MCF 10A (cell line): ENCODE results near the gene DUOXA1. TPM values are rescaled to one million over a fixed set of nuclear protein-coding genes. Genes with fewer than 3 reads are reported as not detected.

Experiments
- BruUV-seq: library from RNA; stranded (reverse); fragments of 400-500 nt; replicated peaks from 2 replicates; lab custom pipeline; 2021; lab: Mats Ljungman, UMichigan
- CTCF ChIA-PET: fragments of 300-600 bp; sonication (Branson Sonifier 250); formaldehyde crosslinking; extraction: SDS; loops from one replicate; lab custom pipeline; 2021; ENCODE audit warnings: antibody characterized with exemption, inconsistent platforms; lab: Yijun Ruan, JAX
- POLR2A ChIA-PET: fragments of 300-600, 350-650 bp; sonication (Branson Sonifier 250); formaldehyde crosslinking; extraction: SDS; loops from one replicate; lab custom pipeline; 2020; ENCODE audit warnings: antibody characterized with exemption, inconsistent platforms; lab: Yijun Ruan, JAX
- DNase-seq: peaks from one replicate; pipeline ENCODE4 v3.0.0-alpha.2; 2018; ENCODE audit not compliant: unreplicated experiment
- H3K27ac Mint-ChIP-seq: one replicate; pipeline ENCODE4 v1.8.0; 2022; ENCODE audit warnings: mild to moderate bottlenecking, low read depth, mixed read lengths; ENCODE audit not compliant: unreplicated experiment
- H3K27me3 Mint-ChIP-seq: one replicate; pipeline ENCODE4 v1.8.0; 2022; ENCODE audit warnings: mixed read lengths; ENCODE audit not compliant: insufficient read depth, unreplicated experiment
- H3K36me3 Mint-ChIP-seq: one replicate; pipeline ENCODE4 v1.8.0; 2022; ENCODE audit warnings: mild to moderate bottlenecking, moderate library complexity, mixed read lengths; ENCODE audit not compliant: insufficient read depth, unreplicated experiment
- H3K4me1 Mint-ChIP-seq: one replicate; pipeline ENCODE4 v1.8.0; 2022; ENCODE audit warnings: mixed read lengths; ENCODE audit not compliant: insufficient read depth, unreplicated experiment
- H3K4me3 Mint-ChIP-seq: one replicate; pipeline ENCODE4 v1.8.0; 2022; ENCODE audit warnings: mild to moderate bottlenecking, moderate library complexity, mixed read lengths; ENCODE audit not compliant: unreplicated experiment
- H3K9me3 Mint-ChIP-seq: one replicate; pipeline ENCODE4 v1.8.0; 2022; ENCODE audit warnings: mixed read lengths; ENCODE audit not compliant: unreplicated experiment
- intact Hi-C: fragments of 100-400 bp; cut with micrococcal nuclease; formaldehyde crosslinking; loops from 2 replicates; pipeline ENCODE4 v1.14.1; 2022
- total RNA-seq: library from RNA; stranded (reverse); gene quantifications from 2 replicates; pipeline ENCODE4 v1.2.3, GENCODE V29; 2022
- TF ChIP-seq, protein P1 (sequence below): fragments of 200-600 bp; IDR thresholded peaks from one replicate; pipeline ENCODE4 v1.8.0; 2022; ENCODE audit warnings: antibody characterized with exemption, mild to moderate bottlenecking; ENCODE audit not compliant: unreplicated experiment

The DUOXA1 gene
- total RNA-seq, 1 experiment from 2014 or later = 1.3 TPM

DNA sequence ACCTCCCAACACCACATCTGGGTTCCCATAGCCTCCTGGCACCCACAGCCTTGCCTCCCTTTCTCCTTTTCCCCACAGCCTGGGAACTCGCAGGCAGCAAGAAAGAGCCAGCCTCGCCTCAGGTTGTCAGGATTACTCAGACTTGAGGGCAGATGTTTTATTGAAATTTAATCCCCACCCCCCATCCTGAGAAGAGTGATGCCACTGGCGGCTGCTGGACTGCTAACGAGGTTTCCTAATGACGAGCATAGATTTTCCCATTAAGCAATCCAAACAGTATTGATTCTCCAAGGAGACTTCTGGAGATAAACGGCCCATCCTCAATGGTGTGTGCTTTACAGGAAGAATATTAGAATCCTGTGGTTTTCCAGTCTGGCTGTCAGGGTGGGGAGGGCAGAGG is 44.4 kb upstream of the DUOXA1 start:
- Mint-ChIP-seq H3K4me3 (no peak overlapping the region), H3K27ac (no peak overlapping the region)
- POLR2A ChIA-PET = no interaction called here

DNA sequence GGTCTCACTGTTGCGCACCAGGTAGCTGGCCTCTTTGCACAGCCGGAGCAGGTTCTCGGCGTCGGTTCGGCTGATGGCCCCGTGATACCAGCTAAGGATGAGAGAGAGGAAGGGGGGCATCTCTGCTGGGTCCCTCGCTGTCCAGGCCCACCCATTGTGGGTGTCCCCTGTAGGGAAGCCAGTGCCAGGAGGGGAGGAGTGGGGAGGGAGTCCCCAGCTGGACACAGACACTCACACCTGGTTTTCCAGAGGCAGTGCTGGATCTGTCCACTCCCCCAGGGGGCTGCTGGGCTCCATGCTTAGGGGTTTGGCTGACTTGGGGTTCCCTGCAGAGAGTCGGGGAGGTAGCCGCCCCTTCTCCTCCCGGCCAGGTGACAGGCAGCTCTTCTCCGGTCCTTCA is 42.2 kb upstream of the DUOXA1 start:
- no peak overlapping the region for H3K4me3 Mint-ChIP-seq
- no peak for DNase-seq
- CTCF ChIA-PET = interaction anchor here (0.6 to 0.8 kb wide), 2 partner anchors 27 to 51 kb away, joined by 4 read pairs; no protein-coding TSS in a partner anchor
- H3K4me1 Mint-ChIP-seq = no peaks in the 10 kb centered on the region
- TF ChIP-seq, protein P1, sequence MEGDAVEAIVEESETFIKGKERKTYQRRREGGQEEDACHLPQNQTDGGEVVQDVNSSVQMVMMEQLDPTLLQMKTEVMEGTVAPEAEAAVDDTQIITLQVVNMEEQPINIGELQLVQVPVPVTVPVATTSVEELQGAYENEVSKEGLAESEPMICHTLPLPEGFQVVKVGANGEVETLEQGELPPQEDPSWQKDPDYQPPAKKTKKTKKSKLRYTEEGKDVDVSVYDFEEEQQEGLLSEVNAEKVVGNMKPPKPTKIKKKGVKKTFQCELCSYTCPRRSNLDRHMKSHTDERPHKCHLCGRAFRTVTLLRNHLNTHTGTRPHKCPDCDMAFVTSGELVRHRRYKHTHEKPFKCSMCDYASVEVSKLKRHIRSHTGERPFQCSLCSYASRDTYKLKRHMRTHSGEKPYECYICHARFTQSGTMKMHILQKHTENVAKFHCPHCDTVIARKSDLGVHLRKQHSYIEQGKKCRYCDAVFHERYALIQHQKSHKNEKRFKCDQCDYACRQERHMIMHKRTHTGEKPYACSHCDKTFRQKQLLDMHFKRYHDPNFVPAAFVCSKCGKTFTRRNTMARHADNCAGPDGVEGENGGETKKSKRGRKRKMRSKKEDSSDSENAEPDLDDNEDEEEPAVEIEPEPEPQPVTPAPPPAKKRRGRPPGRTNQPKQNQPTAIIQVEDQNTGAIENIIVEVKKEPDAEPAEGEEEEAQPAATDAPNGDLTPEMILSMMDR = no peak
- BruUV-seq = no TSS peak
- no peaks in the 10 kb centered on the region for H3K36me3 Mint-ChIP-seq
- no peaks in the 10 kb centered on the region for H3K9me3 Mint-ChIP-seq
- intact Hi-C loops = no loop called here
- H3K27me3 Mint-ChIP-seq = no peaks in the 10 kb centered on the region
- POLR2A ChIA-PET = interaction anchor here (2.6 kb wide), 1 partner anchor 27 kb away, joined by 8 read pairs; no protein-coding TSS in a partner anchor
- H3K27ac Mint-ChIP-seq = no peak overlapping the region

More for the DNA sequence above, 44.4 kb upstream of the DUOXA1 start:
- DNase-seq = no peak
- Mint-ChIP-seq H3K4me1 (no peaks in the 10 kb centered on the region), H3K27me3 (no peaks in the 10 kb centered on the region), H3K9me3 (no peaks in the 10 kb centered on the region), H3K36me3 (no peaks in the 10 kb centered on the region)
- intact Hi-C loops = no loop called here
- TF ChIP-seq, protein P1 = no peak
- no TSS peak for BruUV-seq
- CTCF ChIA-PET = no interaction called here

DNA sequence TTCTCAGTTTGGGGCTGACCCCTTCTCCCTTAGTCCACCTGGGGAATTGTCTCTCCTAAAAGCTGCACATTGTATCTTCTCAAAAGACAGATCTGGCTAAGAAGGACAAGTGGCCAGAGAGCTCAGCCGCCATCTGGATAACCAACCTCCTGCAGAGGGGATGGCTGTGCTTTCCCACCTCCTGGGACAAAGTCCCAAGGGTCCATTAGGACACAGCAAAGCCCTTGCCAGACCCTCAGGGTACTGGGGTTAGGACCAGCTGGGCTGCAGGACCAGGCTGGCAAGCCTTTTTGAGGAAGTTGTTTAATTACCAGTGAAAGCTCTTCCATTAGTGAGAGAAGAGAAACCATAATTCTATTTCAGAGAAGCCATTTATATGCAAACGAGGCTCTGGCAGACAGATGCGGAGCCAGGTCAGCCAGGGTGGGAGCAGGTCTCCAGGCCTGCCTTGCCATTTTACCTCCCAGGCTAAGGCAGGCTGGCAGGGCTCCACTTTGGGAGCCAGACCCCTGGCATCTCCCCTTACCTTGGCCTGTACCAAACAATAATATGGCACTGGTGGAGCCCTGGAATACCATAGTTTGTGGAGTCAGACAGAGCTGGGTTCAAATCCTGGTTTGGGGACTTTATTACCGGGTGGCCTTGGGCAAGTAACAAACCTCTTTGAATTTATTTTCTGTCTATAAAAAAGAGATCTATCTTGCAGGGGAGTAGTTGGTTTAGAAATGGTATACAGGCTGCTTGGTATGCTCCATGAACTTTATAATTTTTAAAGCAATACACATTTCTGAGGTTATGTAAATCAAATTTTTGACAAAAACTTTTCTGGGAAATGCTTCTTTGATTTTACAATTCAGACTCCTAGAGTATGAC is 40.2 kb upstream of the DUOXA1 start:
- CTCF ChIA-PET = interaction anchor here (1.2 to 3.5 kb wide), 5 partner anchors 11 to 135 kb away, joined by 6 to 36 read pairs (median 17); no protein-coding TSS in a partner anchor
- no peak overlapping the region for H3K27ac Mint-ChIP-seq
- no peaks in the 10 kb centered on the region for H3K9me3 Mint-ChIP-seq
- H3K4me1 Mint-ChIP-seq = no peaks in the 10 kb centered on the region
- DNase-seq = no peak
- H3K4me3 Mint-ChIP-seq = no peak overlapping the region
- POLR2A ChIA-PET = interaction anchor here (0.6 to 1.4 kb wide), 3 partner anchors 25 to 108 kb away, joined by 3 read pairs; no protein-coding TSS in a partner anchor
- intact Hi-C loops = no loop called here
- TF ChIP-seq, protein P1 = no peak
- H3K36me3 Mint-ChIP-seq = no peaks in the 10 kb centered on the region
- no TSS peak for BruUV-seq
- no peaks in the 10 kb centered on the region for H3K27me3 Mint-ChIP-seq
